Left cardiac atrium (tissue), 4 donors: ENCODE measurements around the gene GNAO1. TPM values are rescaled to one million over a fixed set of nuclear protein-coding genes. Genes with fewer than 3 reads are reported as not detected.

ENCODE experiments used
- ATAC-seq, 2 donors: fragments of 200-7000 bp; cut with Tn5 transposase; one replicate each; pipeline ENCODE4 v1.9.1; 2020; ENCODE audit warnings: mild to moderate bottlenecking in 2 of 2, moderate library complexity in 2 of 2
- DNase-seq: peaks from one replicate; pipeline ENCODE4 v3.0.0-alpha.2; 2020
- intact Hi-C, 2 donors: fragments of 100-400 bp; cut with DNase I; formaldehyde crosslinking; loops; one replicate each; pipeline versions ENCODE4 v1.14.1 to v1.15.1; 2022 to 2023
- total RNA-seq, 2 donors: library from RNA; stranded (reverse); fragmentation: NEBNext Ultra II Directional; extraction: Animal tissue kit (Norgen Biotek cat#: 25700); gene quantifications; one replicate each; pipeline ENCODE4 v1.2.1, GENCODE V29; 2021
- donor health status: DM: no; HTN: yes; CAD: no.
- donor health status: DM: no; HTN: yes; CAD: no; lungs with severe emphysema.
- donor health status: DM: yes; HTN: yes; CAD: no.
- donor health status: Dilated cardiomyopathy.

The GNAO1 gene
- total RNA-seq, 2 donors from 2014 or later, result 65.3 to 92.9 TPM

DNA sequence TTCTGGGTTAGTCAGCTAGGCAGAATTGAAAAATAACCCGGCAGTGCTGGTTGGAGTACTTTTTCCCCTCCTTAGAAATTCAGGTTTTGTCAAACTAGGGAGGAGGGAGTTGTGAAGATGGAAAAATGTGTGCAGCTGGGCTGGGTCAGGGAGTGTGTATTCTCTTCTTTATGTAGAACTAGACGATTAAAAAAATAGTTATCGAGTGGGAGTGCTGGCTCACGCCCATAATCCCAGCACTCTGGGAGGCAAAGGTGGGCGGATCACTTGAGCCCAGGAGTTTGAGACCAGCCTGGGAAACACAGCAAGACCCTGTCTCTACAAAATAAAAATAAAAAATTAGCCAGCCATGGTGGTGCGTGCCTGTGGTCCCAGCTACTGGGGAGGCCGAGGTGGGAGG lies 106.4 kb downstream of the GNAO1 start:
- intact Hi-C loops, result no loop called here
- no peak for ATAC-seq
- DNase-seq, result no peak

DNA sequence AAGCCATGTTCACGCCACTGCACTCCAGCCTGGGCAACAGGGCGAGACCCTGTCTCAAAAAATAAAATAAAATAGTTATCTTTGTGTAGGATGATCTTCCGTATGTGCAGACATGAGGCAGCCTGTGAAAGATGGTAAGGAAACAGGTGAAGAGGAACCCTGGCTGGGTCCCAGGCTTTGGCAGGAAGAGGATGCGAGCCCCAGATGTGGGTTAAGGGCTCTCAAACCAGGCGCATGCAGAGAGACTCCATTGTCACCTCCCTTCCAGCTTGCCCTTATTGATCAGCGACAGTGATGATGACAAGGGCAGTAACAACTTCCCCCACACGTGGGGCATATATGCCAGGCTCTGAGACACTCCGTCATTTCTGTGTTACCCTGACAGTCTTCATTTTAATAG lies 106.8 kb downstream of the GNAO1 start:
- intact Hi-C loops, result no loop called here
- DNase-seq (no peak), ATAC-seq (no peak)

DNA sequence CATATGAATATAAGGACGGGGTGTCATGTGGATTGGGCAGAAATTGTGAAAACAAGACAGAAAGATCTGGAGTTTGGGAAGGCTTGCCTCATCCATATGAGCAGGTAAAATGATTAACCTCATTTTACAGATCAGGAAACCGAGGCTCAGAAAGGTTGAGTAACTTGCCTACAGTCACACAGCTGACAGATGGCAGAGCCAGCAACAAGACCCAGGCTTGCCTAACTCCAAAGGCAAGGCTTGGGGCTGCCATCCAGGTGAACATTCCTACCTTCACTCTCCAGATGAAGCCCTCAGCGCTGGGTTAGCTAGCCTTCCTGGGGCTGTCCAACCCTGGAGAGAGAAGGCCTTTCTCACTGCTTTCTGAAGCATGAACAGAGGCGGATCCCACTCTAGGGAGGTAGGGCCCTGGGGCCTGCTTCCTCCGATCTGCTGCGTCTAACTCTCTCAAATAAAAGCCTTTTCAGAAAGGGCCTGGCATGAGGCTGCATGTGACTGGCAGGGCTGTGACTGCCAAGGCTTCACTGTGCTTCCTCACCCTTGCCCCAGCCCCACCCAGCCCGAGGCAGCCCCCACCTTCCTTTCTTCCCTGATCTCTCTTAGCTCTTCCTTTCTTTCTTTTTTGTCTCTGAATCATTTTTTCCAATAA lies 107.8 kb downstream of the GNAO1 start:
- DNase-seq (peak; percentile 39), ATAC-seq (peak; percentile 52 to 62)
- intact Hi-C loops, result no loop called here

DNA sequence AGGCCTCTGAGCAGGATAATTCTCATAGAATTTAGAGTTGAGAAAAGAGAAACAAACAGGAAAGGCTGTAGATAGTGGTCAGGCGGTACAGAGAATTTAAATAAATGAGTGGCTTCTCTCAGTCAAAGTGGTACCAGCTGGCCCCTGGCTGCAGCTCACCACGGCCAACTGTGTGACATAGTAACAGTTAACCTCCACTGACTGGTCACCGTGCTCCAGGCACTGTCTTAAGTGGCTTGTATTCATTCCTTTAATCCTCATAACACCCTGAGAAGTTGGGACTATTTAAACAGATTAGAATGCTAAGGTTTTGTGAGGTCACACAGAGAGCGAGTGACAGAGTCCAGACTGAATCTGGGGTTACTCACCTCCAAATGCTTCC lies 108.9 kb downstream of the GNAO1 start:
- DNase-seq (no peak), ATAC-seq (peak in 1 of 2 donors; percentile 42)
- intact Hi-C loops, result no loop called here

DNA sequence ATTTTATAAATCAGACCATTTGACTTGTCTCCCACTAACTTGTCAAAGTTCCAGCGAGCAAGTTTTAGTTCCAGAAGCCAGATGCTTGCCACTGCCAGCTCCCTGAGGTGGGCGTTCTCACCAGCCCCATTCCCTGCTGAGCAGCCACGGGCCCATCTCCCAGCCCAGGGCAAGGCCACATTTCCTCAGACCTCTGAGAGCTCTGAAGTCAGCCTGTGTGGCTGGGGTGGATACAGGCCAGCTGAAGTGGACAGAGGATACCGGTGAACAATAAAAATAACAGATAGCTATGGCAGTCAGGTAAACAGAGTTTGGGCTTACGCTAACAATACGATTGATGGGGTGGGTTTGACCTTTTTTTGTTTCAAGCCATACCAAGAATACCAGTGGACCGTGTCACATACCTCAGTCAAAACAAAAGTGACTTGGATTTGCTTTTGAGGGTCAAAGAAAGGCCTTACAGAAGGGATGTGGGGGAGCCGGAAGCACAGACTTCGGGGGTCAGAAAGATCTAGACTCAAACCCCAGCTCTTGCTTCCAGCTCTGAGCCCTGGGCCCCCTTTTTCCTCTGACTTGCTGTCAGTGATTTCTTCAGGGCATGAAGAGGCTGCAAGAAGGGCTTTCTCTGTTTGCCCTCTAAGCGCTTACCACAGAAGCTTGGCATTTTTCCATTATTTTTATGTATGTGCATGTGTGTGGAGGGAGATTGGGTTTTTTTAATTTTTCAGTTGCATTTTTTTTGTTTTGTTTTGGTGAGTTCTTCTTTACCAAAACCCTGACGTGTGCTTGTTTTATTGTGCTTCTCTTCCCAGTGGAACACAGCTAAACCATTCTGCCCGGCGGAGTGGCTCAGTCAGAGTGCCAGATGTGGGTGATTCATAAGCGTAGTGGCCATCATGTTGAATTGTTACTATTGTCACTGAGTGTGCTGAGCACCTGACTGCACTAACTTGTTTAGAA lies 109.9 kb downstream of the GNAO1 start:
- DNase-seq (no peak), ATAC-seq (peak in 1 of 2 donors; percentile 35)
- intact Hi-C loops, result no loop called here

DNA sequence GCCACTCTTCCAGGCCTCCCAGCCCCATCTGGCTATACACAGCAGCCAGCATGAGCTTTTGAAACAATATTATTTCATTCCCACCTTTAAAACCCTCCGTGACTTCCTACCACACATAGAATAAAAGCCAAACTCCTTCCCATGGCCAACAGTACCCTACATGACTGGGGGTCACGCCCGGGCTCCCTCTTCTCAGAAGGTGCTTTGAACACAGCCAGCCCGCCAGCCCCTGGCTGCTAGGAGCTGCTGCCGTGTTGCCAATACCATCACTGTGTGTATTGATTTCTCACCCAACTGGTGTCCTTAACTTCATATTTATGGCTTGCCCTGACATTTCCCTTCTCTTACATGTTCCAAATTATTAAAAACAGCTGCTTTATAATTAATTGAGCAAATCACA lies 111.2 kb downstream of the GNAO1 start:
- intact Hi-C loops, result no loop called here
- DNase-seq (no peak), ATAC-seq (no peak)

DNA sequence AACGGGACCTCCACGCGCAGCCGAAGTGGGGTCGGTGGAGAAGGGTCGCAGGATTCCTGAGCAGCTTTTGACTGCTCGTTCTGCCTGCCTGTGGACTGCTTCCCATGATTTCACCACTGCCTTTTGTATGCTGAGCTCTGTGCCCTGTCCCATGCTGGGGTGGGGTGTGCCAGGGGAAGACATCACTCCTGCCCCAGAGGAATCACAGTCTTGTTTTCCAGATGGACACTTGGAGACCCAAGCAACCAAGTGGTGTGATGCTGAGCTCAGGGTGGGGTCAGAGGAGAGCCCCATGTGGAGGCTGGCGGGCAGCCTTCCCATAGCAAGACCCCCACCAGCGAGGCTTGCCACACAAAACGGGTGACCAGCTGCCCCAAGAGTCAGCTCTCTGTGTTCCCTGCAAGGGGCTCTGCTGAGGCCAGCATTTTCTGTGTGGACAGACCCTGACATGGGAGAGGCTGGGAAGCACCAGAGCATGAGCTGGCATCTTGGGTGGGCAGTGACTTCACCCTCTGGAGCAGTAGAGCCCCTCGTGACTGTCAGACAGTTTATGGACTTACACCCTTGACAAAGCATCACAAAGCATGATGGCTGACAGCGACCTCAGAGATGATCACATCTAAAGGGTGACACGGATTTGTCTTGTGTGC lies 111.9 kb downstream of the GNAO1 start:
- DNase-seq, result no peak
- ATAC-seq, result no peak
- intact Hi-C loops, result no loop called here

DNA sequence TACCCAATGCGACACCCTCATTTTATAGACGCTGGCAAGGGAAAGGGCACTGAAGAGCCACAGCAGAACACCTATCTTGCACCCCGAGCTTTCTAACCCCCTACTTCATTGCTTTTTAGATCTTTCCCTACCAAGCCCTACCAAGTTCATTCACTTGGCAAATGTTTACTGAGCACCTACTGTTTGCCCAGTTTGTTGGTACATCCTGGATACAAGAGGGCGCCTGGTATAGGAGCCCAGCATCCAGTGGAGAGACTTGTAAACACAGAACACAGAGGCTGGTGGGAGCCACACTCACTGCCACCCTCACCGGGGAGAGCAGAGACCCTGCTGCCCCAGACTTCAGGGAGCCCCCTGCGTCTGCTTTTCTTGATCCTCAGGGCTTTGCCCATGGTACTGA lies 112.6 kb downstream of the GNAO1 start:
- no peak for DNase-seq
- no peak for ATAC-seq
- intact Hi-C loops, result no loop called here

DNA sequence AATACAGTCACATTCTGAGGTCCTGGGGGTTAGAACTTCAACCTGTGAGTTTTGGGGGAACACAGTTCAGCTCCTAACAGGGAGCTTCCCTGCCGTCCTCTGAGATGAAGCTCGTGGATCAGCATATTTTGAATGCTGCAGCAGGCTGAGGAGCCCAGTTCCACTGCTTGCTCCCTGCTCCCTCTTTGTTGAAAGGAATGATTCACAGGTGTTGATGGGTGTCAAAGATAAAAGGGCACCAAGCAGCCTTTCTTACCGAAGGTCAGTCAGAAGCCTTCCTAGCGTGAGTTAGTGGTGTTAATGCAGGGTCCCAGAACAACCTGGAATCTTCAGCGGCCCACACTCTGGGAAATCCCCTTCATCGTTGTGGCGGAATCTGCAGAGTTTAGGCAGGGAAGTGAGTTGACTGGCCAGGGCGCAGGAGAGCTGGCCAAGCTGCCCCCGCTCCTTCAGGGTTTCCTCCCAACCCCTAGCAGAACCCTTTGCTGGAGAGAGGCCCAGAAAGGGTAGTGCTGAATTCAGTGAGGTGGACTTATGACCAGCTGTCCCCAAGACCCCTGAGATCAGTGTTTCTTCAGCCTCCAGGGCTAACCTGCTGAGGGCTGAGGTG lies 114.8 kb downstream of the GNAO1 start:
- intact Hi-C loops, result no loop called here
- ATAC-seq, result peak in 1 of 2 donors; percentile 47
- no peak for DNase-seq

DNA sequence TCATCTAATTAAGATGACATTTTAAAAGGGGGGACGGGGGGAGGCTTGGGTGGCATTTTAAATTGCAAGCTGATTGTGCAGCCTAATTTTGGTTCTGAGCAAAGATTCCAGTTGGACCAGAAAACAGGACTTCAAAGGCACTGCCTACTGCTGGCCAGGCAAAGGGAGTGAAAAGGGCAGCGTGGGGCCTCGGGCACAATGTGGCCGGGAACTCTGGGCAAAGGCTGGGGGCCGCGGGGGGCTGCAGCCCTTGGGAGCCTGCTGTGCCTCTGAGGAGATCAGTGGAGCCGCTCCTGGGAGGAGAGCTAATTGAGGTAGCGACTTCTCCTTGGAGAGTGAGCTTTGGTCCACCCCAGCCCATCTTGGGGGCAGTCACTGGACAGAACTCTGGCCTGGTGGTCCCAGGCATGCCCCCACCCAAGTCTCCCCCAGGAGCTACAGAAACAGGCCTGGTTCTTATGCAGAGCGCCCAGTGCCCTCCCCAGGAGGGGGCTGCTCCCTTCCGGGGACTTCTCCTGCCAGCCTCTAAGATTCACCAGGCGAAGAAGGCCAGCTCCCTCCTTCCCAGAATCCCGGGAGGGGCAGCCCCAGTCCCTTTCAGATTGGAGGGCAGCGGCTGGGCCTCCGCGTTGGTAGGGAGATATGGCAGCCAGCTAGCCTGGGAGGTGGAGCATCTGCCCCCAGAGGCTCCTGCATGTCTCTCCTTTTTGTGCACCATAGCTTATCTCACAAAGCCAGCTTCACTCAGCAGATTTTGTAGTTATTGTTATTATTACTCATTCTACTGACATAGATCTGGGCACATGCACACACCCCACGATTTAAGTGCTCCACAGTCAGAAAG lies 115.6 kb downstream of the GNAO1 start:
- intact Hi-C loops, result no loop called here
- ATAC-seq (no peak), DNase-seq (no peak)

DNA sequence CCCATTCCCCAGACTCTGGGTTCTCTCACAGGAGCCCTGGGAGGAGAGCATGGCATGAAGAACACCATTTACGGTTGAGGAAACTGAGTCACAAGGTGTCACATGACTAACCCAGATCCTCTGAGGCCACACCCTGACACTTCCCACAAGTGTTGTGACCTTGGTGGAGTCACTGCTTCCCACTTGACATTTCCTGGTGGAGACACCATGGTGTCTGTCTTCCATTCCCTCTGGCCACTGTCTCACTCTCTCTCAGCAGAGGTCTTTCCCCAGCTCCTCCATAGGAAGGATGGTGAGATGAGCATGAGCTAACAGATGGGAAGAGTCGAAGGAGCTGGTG lies 116.2 kb downstream of the GNAO1 start:
- intact Hi-C loops, result no loop called here
- ATAC-seq, result no peak
- DNase-seq, result no peak

DNA sequence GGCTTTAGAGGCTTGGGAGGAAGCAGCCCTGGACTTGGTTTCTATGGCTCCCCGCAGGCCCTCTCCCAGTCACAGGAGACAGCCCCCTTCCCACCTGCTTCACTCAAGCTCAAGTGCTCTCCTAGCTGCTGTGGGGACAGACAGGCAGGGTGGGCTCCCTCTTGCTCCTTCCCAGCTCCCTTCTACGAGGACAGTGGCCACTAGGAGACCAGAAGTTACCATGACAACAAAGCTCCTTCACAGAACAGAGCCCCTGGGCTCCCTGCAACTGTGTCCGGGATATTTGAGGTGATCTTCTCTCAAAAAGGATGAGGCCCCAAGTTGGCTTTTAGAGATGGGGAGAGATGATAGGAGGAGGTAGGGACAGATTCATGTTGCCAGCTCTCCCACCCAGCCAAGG lies 117.7 kb downstream of the GNAO1 start:
- intact Hi-C loops, result no loop called here
- no peak for DNase-seq

DNA sequence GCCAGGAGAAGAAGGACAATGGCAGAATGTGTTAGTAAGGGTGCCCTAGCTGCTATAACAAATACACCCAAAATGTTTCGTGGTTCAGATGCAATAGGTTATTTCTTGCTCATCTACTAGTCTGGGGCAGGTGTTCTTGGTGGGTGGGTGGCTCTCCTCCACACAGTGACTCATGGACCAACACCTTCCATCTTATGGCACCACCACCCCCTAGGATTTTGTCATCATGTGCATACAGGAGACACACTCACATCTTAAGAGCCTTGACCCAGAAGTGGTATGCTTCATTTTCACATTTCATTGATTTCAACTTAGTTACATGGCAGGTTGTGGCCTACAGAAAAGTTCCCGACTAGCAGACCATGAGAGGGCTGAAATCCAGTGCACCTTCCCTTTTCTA lies 119.4 kb downstream of the GNAO1 start:
- ATAC-seq (no peak), DNase-seq (no peak)
- intact Hi-C loops, result loop anchor here in 1 of 2 donors (10.0 kb wide), 2 partner anchors 56 to 206 kb away; no protein-coding TSS in a partner anchor

More for the DNA sequence above, 117.7 kb downstream of the GNAO1 start:
- no peak for ATAC-seq

DNA sequence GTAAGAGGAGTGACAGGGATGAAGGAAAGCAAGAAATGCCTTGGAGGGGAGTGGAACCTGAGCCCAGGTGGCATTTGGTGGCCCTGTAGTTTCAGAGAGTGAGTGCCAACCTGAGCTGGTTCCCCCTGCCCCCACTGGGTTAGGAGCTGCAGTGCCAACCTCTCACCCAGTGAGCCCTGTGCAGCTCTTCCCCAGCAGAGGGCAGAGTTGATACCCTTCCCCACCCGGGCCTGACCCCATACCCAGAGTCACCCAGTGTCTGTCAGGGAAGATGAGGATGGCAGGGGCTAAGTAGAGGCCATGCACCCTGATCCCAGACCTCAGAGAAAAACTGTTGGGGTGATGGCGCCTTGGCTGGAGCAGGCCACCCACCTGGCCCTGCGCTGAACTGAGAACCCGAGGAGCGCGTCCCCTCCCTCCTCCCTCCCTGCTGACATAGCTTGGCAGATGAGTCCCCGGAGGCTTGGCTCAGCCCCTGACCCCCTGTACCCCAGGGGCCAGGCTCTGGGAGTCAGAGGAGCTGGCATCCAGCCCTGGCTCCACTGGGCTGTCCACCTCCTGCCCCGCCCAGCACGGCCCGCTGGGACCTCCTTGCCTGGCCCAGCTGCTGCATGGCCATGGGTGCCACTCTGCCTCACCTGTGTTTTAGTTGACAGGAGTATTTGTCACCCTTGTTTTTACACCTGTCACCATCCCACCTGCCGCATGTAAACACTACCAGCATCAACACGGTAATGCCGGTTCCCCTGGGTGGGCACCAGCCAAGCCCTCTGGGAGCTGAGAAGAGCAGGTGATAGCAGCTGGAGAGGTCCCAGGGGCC lies 120.1 kb downstream of the GNAO1 start:
- DNase-seq (no peak), ATAC-seq (peak in 1 of 2 donors; percentile 34)
- intact Hi-C loops, result loop anchor here in 1 of 2 donors (10.0 kb wide), 2 partner anchors 57 to 207 kb away; no protein-coding TSS in a partner anchor

DNA sequence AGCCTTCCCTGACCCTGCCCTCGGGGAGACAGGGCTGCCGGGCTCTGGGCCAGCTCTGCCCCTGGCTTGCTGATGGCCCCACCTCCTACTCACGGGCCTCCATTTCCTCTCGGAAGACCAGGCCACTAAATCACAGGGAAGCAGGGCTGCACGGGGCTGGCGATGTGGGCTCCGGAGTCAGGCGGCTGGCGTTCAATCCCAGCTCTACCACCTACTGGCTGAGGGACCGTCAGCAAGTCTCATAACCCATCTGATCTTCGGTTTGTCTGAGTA lies 120.7 kb downstream of the GNAO1 start:
- DNase-seq (no peak), ATAC-seq (peak; percentile 24 to 51)
- intact Hi-C loops, result loop anchor here in 1 of 2 donors (10.0 kb wide), 2 partner anchors 57 to 207 kb away; no protein-coding TSS in a partner anchor

DNA sequence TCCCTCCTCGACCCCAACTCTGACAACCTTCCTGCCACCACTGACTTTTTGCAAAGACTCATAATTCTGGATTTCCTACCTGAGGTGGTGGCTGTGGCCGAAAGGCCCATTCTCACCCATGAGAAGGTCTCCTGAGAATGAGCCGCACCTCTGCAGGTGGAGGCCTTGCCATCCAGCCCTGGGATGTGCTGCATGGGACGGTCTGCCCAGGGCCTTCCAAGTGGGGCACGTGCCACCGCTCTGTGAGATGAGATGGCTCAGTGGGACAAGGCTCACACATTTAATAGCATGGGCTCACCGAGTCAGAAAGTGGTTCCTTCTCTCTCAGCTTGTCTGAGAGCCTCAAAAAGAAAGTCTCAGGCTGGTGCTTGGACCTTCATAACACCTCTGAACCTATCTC lies 121.3 kb downstream of the GNAO1 start:
- no peak for DNase-seq
- intact Hi-C loops, result loop anchor here in 1 of 2 donors (10.0 kb wide), 2 partner anchors 58 to 208 kb away; no protein-coding TSS in a partner anchor
- ATAC-seq, result no peak

DNA sequence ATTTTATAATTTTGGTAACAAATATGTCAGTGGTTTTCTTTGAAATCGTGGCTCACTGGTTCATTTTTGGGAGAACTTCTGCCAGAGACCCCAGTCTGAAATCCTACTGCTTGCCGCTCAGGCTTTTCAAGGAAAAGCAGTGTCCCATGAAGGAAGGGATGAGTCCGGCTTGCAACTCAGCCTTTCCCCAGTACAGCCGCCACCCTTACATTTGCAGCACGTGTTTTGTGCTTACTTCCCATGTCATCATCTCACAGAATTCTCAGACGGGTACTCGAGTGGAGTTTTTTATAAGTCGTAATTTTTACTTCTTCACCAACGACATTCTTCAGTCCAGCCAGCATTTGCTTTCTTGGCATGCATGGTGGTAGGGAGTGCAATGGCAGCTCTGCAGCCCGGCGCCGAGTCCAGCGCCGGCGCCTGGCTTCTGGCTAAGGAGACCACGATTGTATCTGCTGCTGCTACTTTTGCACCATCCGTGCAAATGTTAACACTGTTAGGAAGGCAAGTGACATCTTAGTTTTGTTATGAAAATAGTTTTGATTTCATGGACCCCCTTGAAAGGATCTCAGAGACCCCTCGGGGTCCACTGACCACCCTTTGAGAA lies 123.1 kb downstream of the GNAO1 start:
- DNase-seq (no peak), ATAC-seq (no peak)
- intact Hi-C loops, result loop anchor here in 1 of 2 donors (10.0 kb wide), 2 partner anchors 60 to 210 kb away; no protein-coding TSS in a partner anchor
